ENCODE measurements around the gene PDE7B. TPM values are rescaled to one million over a fixed set of nuclear protein-coding genes. Genes with fewer than 3 reads are reported as not detected.

Gene PDE7B
- polyA plus RNA-seq, 1 of the 3 experiments (the other 2 are of a cell fraction): 1.9 TPM

DNA sequence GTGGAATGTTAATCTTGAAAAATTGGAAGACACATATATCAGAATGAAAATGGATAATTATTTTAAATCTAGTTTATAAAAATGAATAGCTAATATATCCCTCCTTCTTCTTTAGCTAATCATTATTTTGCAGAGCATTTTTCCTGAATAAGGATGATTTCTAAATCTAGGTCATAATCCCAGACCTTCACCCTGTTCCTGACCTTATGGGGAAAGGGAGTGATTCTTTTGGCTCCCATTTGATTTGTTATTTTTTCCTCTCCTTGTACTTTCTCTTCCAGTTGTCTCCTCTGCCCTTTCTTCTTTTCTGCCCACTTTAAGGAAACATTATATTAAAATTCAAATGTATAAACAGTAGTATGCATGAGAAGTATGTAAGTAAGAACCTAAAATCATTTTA is 208.6 kb downstream of the PDE7B start:
- no peaks in the 10 kb centered on the region for H3K27me3 ChIP-seq (ENCODE audit: insufficient read depth)
- ChIA-PET POLR2A (interaction anchor here (0.6 kb wide), 1 partner anchor 15 kb away, joined by 3 read pairs; no protein-coding TSS in a partner anchor), CTCF (interaction anchor here (1.0 to 1.6 kb wide), 3 partner anchors 11 to 22 kb away, joined by 3 to 5 read pairs (median 3); no protein-coding TSS in a partner anchor)
- DNase-seq: no peak
- H3K9me2 ChIP-seq: no peaks in the 10 kb centered on the region
- no peaks in the 10 kb centered on the region for H4K20me1 ChIP-seq (ENCODE audit: insufficient read depth)
- no peaks in the 10 kb centered on the region for H3K9me3 ChIP-seq
- TF ChIP-seq GATA2 (CRISPR knock-in tag; IDR thresholded peaks at IDR 0.05): no peak
- no peak for TF ChIP-seq RXRA (IDR thresholded peaks at IDR 0.05; ENCODE audit: borderline replicate concordance, low read depth)
- TF ChIP-seq RFX5 (IDR thresholded peaks at IDR 0.05; ENCODE audit: low read length): no peak
- TF ChIP-seq SMC3 (IDR thresholded peaks at IDR 0.05; ENCODE audit: low read depth, low read length): no peak
- no peak for TF ChIP-seq FOXM1 (IDR thresholded peaks at IDR 0.05; ENCODE audit: low read depth)
- no peak for TF ChIP-seq ELF1 (IDR thresholded peaks at IDR 0.05)
- TF ChIP-seq TEAD4 (IDR thresholded peaks at IDR 0.05; ENCODE audit: borderline replicate concordance, insufficient read depth): no peak
- no peak overlapping the region for H3K9ac ChIP-seq
- no peak overlapping the region for H3K27ac ChIP-seq (ENCODE audit: low read depth in 2 of 2, low read length in 1 of 2)
- H3K4me2 ChIP-seq: no peak overlapping the region
- no peak overlapping the region for H2AFZ ChIP-seq (ENCODE audit: low read depth)
- H3F3A ChIP-seq (replicated peaks; ENCODE audit: insufficient read depth): no peaks in the 10 kb centered on the region
- H3K36me3 ChIP-seq (replicated peaks in 1 of 2; ENCODE audit: control insufficient read depth in 1 of 2, insufficient read depth in 2 of 2, low read length in 1 of 2): no peaks in the 10 kb centered on the region
- H3K4me3 ChIP-seq (ENCODE audit: low read depth in 2 of 2, low read length in 1 of 2): no peak overlapping the region
- 0 out of 2 replicates have a peak, but pooled peaks cover 4% of the 10 kb centered on the region for H3K79me2 ChIP-seq (ENCODE audit: insufficient read depth)
- peaks cover 0 to 3% of the 10 kb centered on the region in 2 experiments; a peak in 3 of 4 replicates for H3K4me1 ChIP-seq (ENCODE audit: control insufficient read depth in 1 of 2, insufficient read depth in 2 of 2, low read depth in 1 of 2, low read length in 1 of 2)

DNA sequence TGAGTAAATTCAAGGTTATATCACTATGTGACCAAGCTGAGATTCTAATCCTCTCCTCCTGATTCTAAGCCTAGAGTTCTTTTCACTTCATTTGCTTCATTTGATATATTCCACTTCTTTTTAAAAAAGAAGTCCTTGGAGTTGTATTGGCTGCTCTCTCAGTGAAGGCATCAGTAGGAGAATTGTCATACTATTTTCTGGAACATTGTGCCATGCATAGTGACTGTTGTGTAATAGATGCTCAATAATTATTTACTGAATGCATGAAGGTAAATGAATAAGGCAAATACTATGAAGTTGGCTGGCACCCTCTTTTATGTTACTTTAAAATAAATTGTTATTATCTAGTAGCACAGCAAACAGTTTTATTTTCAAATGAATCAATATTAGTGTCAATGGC is 209.3 kb downstream of the PDE7B start:
- H3K36me3 ChIP-seq (replicated peaks in 1 of 2; ENCODE audit: control insufficient read depth in 1 of 2, insufficient read depth in 2 of 2, low read length in 1 of 2): no peaks in the 10 kb centered on the region
- DNase-seq: no peak
- ChIA-PET POLR2A (no interaction called here), CTCF (interaction anchor here (1.0 to 1.6 kb wide), 3 partner anchors 10 to 23 kb away, joined by 3 to 5 read pairs (median 3); no protein-coding TSS in a partner anchor)
- no peak overlapping the region for H3K4me3 ChIP-seq (ENCODE audit: low read depth in 2 of 2, low read length in 1 of 2)
- no peaks in the 10 kb centered on the region for H4K20me1 ChIP-seq (ENCODE audit: insufficient read depth)
- TF ChIP-seq TAF1 (IDR thresholded peaks at IDR 0.05; ENCODE audit: borderline replicate concordance, low read depth, low read length) (no peak), SMC3 (IDR thresholded peaks at IDR 0.05; ENCODE audit: low read depth, low read length) (no peak), TEAD4 (IDR thresholded peaks at IDR 0.05; ENCODE audit: borderline replicate concordance, insufficient read depth) (no peak), MXI1 (IDR thresholded peaks at IDR 0.05; ENCODE audit: low read depth, low read length) (no peak)
- TF ChIP-seq, protein P1, sequence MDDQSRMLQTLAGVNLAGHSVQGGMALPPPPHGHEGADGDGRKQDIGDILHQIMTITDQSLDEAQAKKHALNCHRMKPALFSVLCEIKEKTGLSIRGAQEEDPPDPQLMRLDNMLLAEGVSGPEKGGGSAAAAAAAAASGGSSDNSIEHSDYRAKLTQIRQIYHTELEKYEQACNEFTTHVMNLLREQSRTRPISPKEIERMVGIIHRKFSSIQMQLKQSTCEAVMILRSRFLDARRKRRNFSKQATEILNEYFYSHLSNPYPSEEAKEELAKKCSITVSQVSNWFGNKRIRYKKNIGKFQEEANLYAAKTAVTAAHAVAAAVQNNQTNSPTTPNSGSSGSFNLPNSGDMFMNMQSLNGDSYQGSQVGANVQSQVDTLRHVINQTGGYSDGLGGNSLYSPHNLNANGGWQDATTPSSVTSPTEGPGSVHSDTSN (IDR thresholded peaks at IDR 0.05): no peak
- peaks cover 0 to 3% of the 10 kb centered on the region in 2 experiments; a peak in 3 of 4 replicates for H3K4me1 ChIP-seq (ENCODE audit: control insufficient read depth in 1 of 2, insufficient read depth in 2 of 2, low read depth in 1 of 2, low read length in 1 of 2)
- H3K27ac ChIP-seq (ENCODE audit: low read depth in 2 of 2, low read length in 1 of 2): no peak overlapping the region
- no peak overlapping the region for H3K4me2 ChIP-seq
- H3K9me2 ChIP-seq: no peaks in the 10 kb centered on the region
- H3F3A ChIP-seq (replicated peaks; ENCODE audit: insufficient read depth): no peaks in the 10 kb centered on the region
- H3K79me2 ChIP-seq (ENCODE audit: insufficient read depth): 0 out of 2 replicates have a peak, but pooled peaks cover 4% of the 10 kb centered on the region
- H2AFZ ChIP-seq (ENCODE audit: low read depth): no peak overlapping the region
- no peaks in the 10 kb centered on the region for H3K27me3 ChIP-seq (ENCODE audit: insufficient read depth)
- H3K9me3 ChIP-seq: no peaks in the 10 kb centered on the region
- no peak overlapping the region for H3K9ac ChIP-seq

DNA sequence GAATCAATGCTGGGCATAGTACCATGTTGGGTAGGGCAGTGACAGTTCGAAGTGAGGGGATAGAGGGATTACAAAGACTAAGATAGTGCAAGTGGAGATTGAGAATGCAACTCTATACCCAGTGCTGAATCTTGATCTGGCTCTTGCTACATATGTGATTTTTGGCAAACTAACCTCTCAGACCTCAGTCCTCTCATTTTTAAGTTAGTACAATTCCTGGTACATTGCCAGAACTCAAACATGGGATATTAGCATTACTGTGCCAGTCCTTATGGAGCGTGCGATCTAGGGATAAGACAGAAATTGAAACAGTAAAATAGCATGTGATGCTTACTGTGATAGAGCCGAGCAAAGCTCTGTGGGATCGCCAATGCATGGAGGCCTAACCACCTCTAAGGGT is 210.2 kb downstream of the PDE7B start:
- POLR2A ChIA-PET: no interaction called here
- no peak for TF ChIP-seq FOXJ3 (CRISPR knock-in tag; IDR thresholded peaks at IDR 0.05)
- TF ChIP-seq POLR2AphosphoS5 (IDR thresholded peaks at IDR 0.05; ENCODE audit: low read depth, low read length): no peak
- TF ChIP-seq NFIC (IDR thresholded peaks at IDR 0.05; ENCODE audit: borderline replicate concordance): no peak
- no peak for TF ChIP-seq RFX5 (IDR thresholded peaks at IDR 0.05; ENCODE audit: low read length)
- no peak for TF ChIP-seq JUND (IDR thresholded peaks at IDR 0.05)
- TF ChIP-seq RAD21 (IDR thresholded peaks at IDR 0.05; ENCODE audit: low read length): no peak
- H3F3A ChIP-seq (replicated peaks; ENCODE audit: insufficient read depth): no peaks in the 10 kb centered on the region
- H3K79me2 ChIP-seq (ENCODE audit: insufficient read depth): 0 out of 2 replicates have a peak, but pooled peaks cover 4% of the 10 kb centered on the region
- DNase-seq: no peak
- no peaks in the 10 kb centered on the region for H3K27me3 ChIP-seq (ENCODE audit: insufficient read depth)
- 99% methylated on average over 5 of the region's 5 CpGs for WGBS (ENCODE audit: low lambda C conversion rate)
- no peaks in the 10 kb centered on the region for H4K20me1 ChIP-seq (ENCODE audit: insufficient read depth)
- no peaks in the 10 kb centered on the region for H3K9me3 ChIP-seq
- H3K36me3 ChIP-seq (replicated peaks in 1 of 2; ENCODE audit: control insufficient read depth in 1 of 2, insufficient read depth in 2 of 2, low read length in 1 of 2): no peaks in the 10 kb centered on the region
- no peak overlapping the region for H2AFZ ChIP-seq (ENCODE audit: low read depth)
- H3K4me1 ChIP-seq (ENCODE audit: control insufficient read depth in 1 of 2, insufficient read depth in 2 of 2, low read depth in 1 of 2, low read length in 1 of 2): peaks cover 0 to 3% of the 10 kb centered on the region in 2 experiments; a peak in 3 of 4 replicates
- no peak overlapping the region for H3K27ac ChIP-seq (ENCODE audit: low read depth in 2 of 2, low read length in 1 of 2)
- no peak overlapping the region for H3K4me3 ChIP-seq (ENCODE audit: low read depth in 2 of 2, low read length in 1 of 2)
- no peaks in the 10 kb centered on the region for H3K9me2 ChIP-seq
- CTCF ChIA-PET: no interaction called here
- H3K4me2 ChIP-seq: no peak overlapping the region
- no peak overlapping the region for H3K9ac ChIP-seq

All from SK-N-SH (cell line).